GM18498 (cell line): ENCODE data around the gene BAIAP2L2.
"Not testable (repeated sequence)": the region's sequence is repeated elsewhere in the genome, so short reads cannot be mapped to it uniquely, and the experiment has no call there.

Experiments
- ATAC-seq: cut with Tn5 transposase; IDR thresholded peaks from one replicate; pipeline ENCODE4 v1.9.1; 2021; ENCODE audit warnings: mild to moderate bottlenecking, moderate library complexity; ENCODE audit not compliant: unreplicated experiment

BAIAP2L2 gene

GRCh38 chr22:38082986-38083710 lies 27.3 kb downstream of the BAIAP2L2 start:
- ATAC-seq, result no peak

DNA sequence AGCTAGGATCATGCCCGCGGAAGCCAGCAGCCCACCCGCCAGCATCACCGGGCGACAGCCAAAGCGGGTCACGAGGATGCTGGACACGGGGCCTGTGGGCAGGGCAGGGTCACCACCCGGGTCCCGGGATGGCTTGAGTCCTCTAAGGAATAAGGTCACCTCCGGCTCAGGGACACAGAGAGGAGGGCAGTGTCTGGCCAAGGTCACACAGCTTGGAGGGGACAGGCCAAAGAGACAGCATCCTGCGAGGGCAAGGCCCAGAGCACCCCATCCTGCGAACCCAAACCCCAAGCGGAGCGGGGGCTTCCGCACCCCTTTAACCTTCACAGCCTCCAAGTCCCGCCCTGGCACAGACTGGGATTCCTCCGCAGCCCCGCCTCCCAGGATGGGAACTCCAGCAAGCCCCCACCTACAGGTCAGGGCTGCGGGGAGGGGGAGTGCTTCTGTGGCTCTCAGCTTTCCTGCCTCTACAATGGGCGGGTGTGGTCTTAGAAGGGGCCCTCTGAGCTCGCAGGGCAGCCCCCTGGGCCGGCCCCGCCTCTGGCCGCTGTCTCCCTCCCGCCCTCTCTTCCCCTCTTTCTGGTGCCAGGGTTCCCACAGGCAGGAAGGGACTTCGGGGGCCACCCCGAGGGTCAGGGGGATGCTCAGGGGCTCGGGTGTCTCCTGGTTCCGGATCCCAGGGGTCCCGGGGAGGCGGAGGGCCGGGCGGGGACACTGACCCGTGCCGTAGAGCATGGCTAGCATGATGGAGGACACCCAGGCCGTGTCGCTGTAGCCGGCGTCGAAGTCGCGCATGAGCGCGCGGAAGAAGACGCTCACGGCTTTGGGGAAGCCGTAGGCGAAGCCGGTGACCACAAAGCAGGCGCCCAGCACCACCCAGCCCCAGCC lies 28.3 kb downstream of the BAIAP2L2 start:
- no peak for ATAC-seq

GRCh38 chr22:38081636-38081940 lies 28.9 kb downstream of the BAIAP2L2 start:
- no peak for ATAC-seq

- ATAC-seq, result no peak
These were observed 29.4 kb downstream of the BAIAP2L2 start for GRCh38 chr22:38080850-38081635.

DNA sequence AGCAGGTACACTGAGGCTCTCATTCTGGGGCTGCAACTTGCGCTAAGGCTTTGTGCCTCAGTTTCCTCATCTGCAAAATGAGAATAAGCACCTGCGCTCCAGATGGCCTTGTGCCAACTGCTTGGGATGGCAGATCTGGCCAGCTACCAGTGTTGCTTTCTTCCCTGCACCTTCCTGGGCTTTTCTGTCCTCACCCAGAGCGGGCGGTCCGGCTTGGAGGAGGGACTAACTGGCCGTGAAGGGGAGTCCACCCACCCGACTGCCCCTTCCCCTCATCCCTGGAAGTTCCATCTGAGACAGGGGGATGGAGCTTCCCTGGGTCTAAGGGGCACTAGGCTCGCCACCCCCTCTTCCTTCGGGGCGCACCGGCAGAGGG lies 30.0 kb downstream of the BAIAP2L2 start:
- no peak for ATAC-seq

DNA sequence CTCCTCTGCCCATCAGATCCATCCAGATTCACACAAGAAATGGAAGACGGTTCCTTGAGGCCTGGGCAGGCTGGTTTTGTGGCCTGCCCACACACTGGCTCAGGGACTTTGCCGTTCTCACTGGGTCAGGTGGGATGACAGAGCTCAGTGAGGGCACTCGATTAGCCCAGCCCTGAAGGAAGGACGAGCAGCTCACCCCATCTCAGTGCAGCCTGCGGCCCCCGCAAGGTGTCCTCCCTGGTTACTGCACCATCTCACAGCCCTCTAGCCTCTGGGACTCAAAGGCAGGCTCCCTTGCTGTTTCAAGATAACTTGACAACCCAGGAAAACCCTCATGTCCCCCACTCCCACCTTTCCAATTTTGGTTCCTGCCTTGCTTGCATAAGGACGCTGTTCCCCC lies 30.7 kb downstream of the BAIAP2L2 start:
- no peak for ATAC-seq

- not testable (repeated sequence) for ATAC-seq
These were observed 31.3 kb downstream of the BAIAP2L2 start for GRCh38 chr22:38079208-38079607.

- no peak for ATAC-seq
These were observed 32.2 kb downstream of the BAIAP2L2 start for GRCh38 chr22:38078046-38078840.

GRCh38 chr22:38077595-38077994 lies 32.9 kb downstream of the BAIAP2L2 start:
- ATAC-seq, result no peak

- ATAC-seq, result no peak
These were observed 33.4 kb downstream of the BAIAP2L2 start for GRCh38 chr22:38077096-38077495.

GRCh38 chr22:38075961-38076360 lies 34.5 kb downstream of the BAIAP2L2 start:
- no peak for ATAC-seq

- ATAC-seq, result no peak
These were observed 35.2 kb downstream of the BAIAP2L2 start for GRCh38 chr22:38075105-38075825.

GRCh38 chr22:38074181-38075104 lies 36.0 kb downstream of the BAIAP2L2 start:
- no peak for ATAC-seq

DNA sequence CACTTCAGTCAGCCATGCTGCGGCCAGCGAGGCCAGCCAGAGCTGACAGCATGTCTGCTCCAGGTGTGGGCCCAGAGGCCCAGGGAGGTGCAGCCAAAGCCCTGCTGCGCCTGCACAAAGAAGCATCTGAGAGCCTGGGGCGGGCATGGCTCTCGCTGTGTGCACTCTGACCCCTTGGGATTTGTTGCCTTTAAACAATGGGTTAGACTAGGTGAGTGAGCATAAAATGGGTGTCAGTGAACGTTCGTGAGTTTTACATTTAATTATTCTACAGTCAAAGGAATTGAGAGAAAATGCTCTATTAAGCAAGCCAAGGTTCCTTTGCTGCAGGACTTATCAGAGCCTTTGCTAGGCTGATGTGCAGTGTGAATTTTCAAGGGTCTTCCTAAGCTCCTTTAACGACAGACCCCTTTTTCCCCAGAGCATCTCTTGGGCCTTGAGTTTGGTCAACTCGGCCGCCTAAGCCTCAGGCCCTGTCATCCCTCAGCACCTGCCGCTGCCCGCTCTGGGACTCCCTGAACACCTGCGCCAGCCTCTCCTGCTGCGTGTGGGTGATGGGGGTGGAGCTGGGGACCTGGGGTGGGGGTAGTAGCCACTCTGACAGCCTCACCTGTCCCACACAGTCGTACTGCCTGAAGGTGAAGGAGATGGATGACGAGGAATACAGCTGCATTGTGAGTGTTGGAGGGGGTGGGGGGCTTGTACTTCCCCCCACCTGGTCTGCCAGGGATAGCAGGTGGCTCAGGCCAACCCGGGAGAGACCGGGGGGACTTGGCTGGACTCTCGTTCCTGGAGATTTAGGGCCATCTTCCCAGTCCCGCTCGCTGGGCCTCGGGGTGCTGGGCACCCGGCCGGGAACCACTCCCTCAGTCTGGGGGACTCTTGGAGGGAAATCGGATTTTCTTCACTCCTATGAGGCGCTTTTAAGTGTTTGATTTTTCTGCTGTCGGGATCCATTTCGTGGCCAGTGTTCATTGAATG lies 37.0 kb downstream of the BAIAP2L2 start:
- no peak for ATAC-seq

DNA sequence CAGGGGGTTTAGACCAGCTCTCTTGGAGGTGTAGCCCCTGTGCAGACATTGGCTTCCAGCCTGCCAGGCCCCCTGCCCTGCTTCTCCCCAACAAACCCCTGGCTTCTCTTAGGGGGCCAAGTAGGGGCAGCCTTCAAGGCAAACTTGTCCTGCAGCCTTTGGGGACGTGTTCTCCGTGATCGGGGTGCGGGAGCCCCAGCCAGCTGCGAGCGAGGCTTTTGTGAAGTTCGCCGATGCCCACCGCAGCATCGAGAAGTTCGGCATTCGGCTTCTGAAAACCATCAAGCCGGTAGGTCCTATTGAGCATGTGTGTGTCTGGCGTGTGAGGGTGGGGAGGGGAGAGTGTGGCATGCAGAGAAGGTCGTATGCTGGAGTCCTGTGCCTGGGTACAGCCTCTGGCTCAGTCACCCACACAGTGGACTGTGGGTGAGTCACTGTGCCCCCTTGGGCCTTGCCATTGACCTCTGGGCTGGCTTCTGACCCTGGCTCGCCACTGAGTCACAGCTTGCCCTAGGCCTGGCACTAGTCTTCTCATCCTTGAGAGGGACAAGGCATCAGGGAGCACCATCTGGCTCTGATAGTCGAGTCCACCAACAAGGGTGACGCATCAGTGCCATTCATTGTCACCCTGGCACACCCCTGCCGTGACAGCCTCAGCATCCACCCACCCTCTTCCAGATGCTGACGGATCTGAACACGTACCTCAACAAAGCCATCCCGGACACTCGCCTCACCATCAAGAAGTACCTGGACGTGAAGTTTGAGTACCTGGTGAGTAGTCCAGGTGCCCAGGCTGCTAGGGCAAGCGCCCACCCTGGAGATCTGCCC lies 37.9 kb downstream of the BAIAP2L2 start:
- no peak for ATAC-seq

GRCh38 chr22:38071421-38072321 lies 38.8 kb downstream of the BAIAP2L2 start:
- ATAC-seq, result no peak
